Right lobe of liver (tissue), 6 donors: ENCODE results near the gene POP4. TPM values are rescaled to one million over a fixed set of nuclear protein-coding genes. Genes with fewer than 3 reads are reported as not detected.

Experiments
- ATAC-seq, 4 donors: fragments of 200-7000 bp; cut with Tn5 transposase; one replicate each; pipeline ENCODE4 v1.9.1; 2020; ENCODE audit warnings: mild to moderate bottlenecking in 4 of 4, moderate library complexity in 4 of 4
- DNase-seq, 3 donors: peaks; one replicate each; pipeline ENCODE4 v3.0.0-alpha.2; 2020
- H3K27ac ChIP-seq, 3 donors: fragments of 200-600 bp; one replicate each; pipeline ENCODE4 v1.8.0; 2022
- H3K27me3 ChIP-seq, 2 donors: fragments of 200-600 bp; one replicate each; pipeline ENCODE4 v1.8.0; 2022
- H3K36me3 ChIP-seq, 4 donors: fragments of 200-600 bp; sonication (generic) in 1 of 4; one replicate each; pipeline versions ENCODE4 v1.5.1 to v1.8.0; 2017 to 2022; ENCODE audit warnings: control low read depth in 1 of 4
- H3K4me1 ChIP-seq, 4 donors: fragments of 200-600 bp; sonication (generic) in 1 of 4; one replicate each; pipeline versions ENCODE4 v1.5.1 to v1.8.0; 2017 to 2022; ENCODE audit warnings: control low read depth in 1 of 4
- H3K4me3 ChIP-seq, 3 donors: fragments of 200-600 bp; one replicate each; pipeline ENCODE4 v1.8.0; 2022
- H3K9me3 ChIP-seq, 4 donors: fragments of 200-600 bp; sonication (generic) in 1 of 4; one replicate each; pipeline versions ENCODE4 v1.5.1 to v1.8.0; 2017 to 2022; ENCODE audit warnings: control low read depth in 1 of 4
- CTCF ChIP-seq, 4 donors: fragments of 200-600 bp in 3 of 4; fragments of 450-650 bp in 1 of 4; IDR thresholded peaks; one replicate each; pipeline versions ENCODE4 v1.5.1 to v1.8.0; 2016 to 2022; ENCODE audit warnings: antibody characterized with exemption in 4 of 4, mild to moderate bottlenecking in 2 of 4
- POLR2A ChIP-seq: fragments of 450-650 bp; IDR thresholded peaks from one replicate; pipeline ENCODE4 v1.6.1; 2017; ENCODE audit warnings: antibody characterized with exemption, mild to moderate bottlenecking
- WGBS: methylation state at CpG from one replicate; pipeline ENCODE4 v1.1.6; 2018; ENCODE audit warnings: low coverage, low lambda C conversion rate; ENCODE audit not compliant: insufficient coverage; ENCODE audit errors: missing lambda C conversion rate; 5-methylcytosine and 5-hydroxymethylcytosine counted together
- intact Hi-C, 2 donors: fragments of 100-400 bp; cut with DNase I; formaldehyde crosslinking; loops; one replicate each; pipeline versions ENCODE4 v1.11.2 to v1.14.1; 2022
- total RNA-seq, 6 experiments: library from RNA; depleted of rRNA in 2 of 6; stranded (reverse); fragments of >200 nt in 2 of 6; fragmentation: NEBNext Ultra II Directional in 3 of 6; extraction: Animal tissue kit (Norgen Biotek cat#: 25700) in 3 of 6; gene quantifications; one replicate each; pipeline versions ENCODE4 v1.1.0 to v1.2.4, GENCODE V29; 2016 to 2023
- donor health status: DM: no; HTN: yes; CAD: no.
- donor health status: DM: no; HTN: no; CAD: no.
- donor health status: DM: no; HTN: no; CAD: no.
- donor health status: DM: no; HTN: yes; CAD: no.
- donor health status: DM: no; HTN: yes; CAD: no.

The POP4 gene
- total RNA-seq, 6 experiments from 2014 or later: 28.5 to 58.5 (median 34.8) TPM

- H3K4me1 ChIP-seq: no peaks in the 10 kb centered on the region
- no peak for DNase-seq
- no peaks in the 10 kb centered on the region for H3K9me3 ChIP-seq
- H3K4me3 ChIP-seq: no peak overlapping the region
- intact Hi-C loops: no loop called here
- WGBS: 35% methylated on average over 2 of the region's 2 CpGs
- ATAC-seq: no peak
- TF ChIP-seq CTCF (IDR thresholded peaks at IDR 0.05): no peak
- no peak for TF ChIP-seq POLR2A
- no peaks in the 10 kb centered on the region for H3K27me3 ChIP-seq
- no peaks in the 10 kb centered on the region for H3K36me3 ChIP-seq
- no peak overlapping the region for H3K27ac ChIP-seq
Observed at GRCh38 chr19:29634002-29634401, 27.9 kb downstream of the POP4 start.

GRCh38 chr19:29634423-29635130 is 28.5 kb downstream of the POP4 start:
- no peak for DNase-seq
- no peak for TF ChIP-seq POLR2A
- no peak for TF ChIP-seq CTCF (IDR thresholded peaks at IDR 0.05)
- Histone ChIP-seq H3K27me3 (no peaks in the 10 kb centered on the region), H3K9me3 (no peaks in the 10 kb centered on the region), H3K4me3 (no peak overlapping the region), H3K27ac (no peak overlapping the region), H3K36me3 (no peaks in the 10 kb centered on the region), H3K4me1 (no peaks in the 10 kb centered on the region)
- WGBS: 70% methylated on average over 4 of the region's 6 CpGs
- intact Hi-C loops: no loop called here
- ATAC-seq: no peak

GRCh38 chr19:29635963-29636362 is 29.9 kb downstream of the POP4 start:
- no peak for ATAC-seq
- no peak overlapping the region for H3K27ac ChIP-seq
- no peaks in the 10 kb centered on the region for H3K4me1 ChIP-seq
- H3K4me3 ChIP-seq: no peak overlapping the region
- H3K9me3 ChIP-seq: no peaks in the 10 kb centered on the region
- intact Hi-C loops: no loop called here
- 66% methylated on average over 3 of the region's 6 CpGs for WGBS
- TF ChIP-seq CTCF (IDR thresholded peaks at IDR 0.05) (no peak), POLR2A (no peak)
- no peaks in the 10 kb centered on the region for H3K27me3 ChIP-seq
- H3K36me3 ChIP-seq: no peaks in the 10 kb centered on the region
- no peak for DNase-seq

GRCh38 chr19:29636553-29637360 is 30.7 kb downstream of the POP4 start:
- Histone ChIP-seq H3K9me3 (no peaks in the 10 kb centered on the region), H3K4me1 (no peaks in the 10 kb centered on the region), H3K27me3 (no peaks in the 10 kb centered on the region), H3K27ac (no peak overlapping the region), H3K36me3 (no peaks in the 10 kb centered on the region), H3K4me3 (no peak overlapping the region)
- DNase-seq (no peak), ATAC-seq (no peak)
- intact Hi-C loops: no loop called here
- TF ChIP-seq CTCF (IDR thresholded peaks at IDR 0.05): no peak
- TF ChIP-seq POLR2A: no peak
- 62% methylated on average over 10 of the region's 12 CpGs for WGBS
